ENCODE measurements around the gene MCU. TPM values are rescaled to one million over a fixed set of nuclear protein-coding genes. Genes with fewer than 3 reads are reported as not detected.

Gene MCU
- polyA plus RNA-seq, 1 donor from 2014 or later = 22.9 TPM

DNA sequence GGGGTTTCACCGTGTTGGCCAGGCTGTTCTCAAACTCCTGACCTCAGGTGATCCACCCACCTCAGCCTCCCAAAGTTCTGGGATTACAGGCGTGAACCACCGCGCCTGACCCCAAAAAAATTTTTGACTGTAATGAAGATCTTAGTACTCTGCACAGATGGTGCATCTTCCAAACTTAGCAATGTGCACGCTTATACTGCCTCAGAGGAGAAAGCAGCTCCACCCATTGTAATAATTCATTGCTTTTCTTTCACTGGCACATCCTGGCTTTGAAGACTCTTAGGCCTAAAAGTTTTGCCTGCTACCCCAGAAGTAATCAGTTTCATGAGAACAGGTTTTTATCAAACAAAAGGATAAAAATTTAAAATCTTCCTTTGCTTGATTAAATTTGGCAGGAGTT lies 149.5 kb downstream of the MCU start:
- Histone ChIP-seq H3K9me3 (ENCODE audit: low read length) (no peaks in the 10 kb centered on the region), H3K4me2 (ENCODE audit: low read length) (no peak overlapping the region), H3F3A (ENCODE audit: insufficient read depth, low read length, poor library complexity, severe bottlenecking) (no peaks in the 10 kb centered on the region)

DNA sequence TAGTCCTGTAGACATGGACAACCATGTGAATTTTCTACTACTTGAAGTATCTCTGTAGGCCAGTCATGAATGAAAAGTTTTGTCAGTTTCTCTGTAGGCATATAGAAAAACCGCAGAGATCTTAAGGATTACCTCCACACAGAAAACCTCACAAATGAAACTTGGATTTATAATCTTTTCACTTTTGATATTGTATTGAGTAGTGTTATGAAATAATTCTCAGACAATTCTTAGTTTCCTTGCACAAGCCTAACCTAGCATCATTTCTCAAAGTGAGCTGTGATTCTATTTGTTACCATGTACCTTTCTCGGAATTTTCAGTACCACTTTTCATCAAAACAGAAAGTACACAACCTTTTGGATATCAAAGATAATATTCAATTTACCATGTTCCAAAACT lies 150.2 kb downstream of the MCU start:
- H2AFZ ChIP-seq (ENCODE audit: low read depth, low read length) = no peak overlapping the region
- H3K4me3 ChIP-seq (ENCODE audit: low read length) = no peak overlapping the region
- no peaks in the 10 kb centered on the region for H3F3A ChIP-seq (ENCODE audit: insufficient read depth, low read length, poor library complexity, severe bottlenecking)
- H3K9me2 ChIP-seq (ENCODE audit: insufficient read depth, low read length) = no peaks in the 10 kb centered on the region
- no peak overlapping the region for H3K4me2 ChIP-seq (ENCODE audit: low read length)
- H3K79me2 ChIP-seq (replicated peaks; ENCODE audit: insufficient read depth, low read length) = no peaks in the 10 kb centered on the region
- H3K27me3 ChIP-seq (ENCODE audit: insufficient read depth, low read depth, low read length) = no peaks in the 10 kb centered on the region
- H3K9ac ChIP-seq (ENCODE audit: low read length) = no peak overlapping the region
- H3K27ac ChIP-seq (ENCODE audit: low read length) = no peak overlapping the region
- no peaks in the 10 kb centered on the region for H3K9me3 ChIP-seq (ENCODE audit: low read length)
- H3K36me3 ChIP-seq (ENCODE audit: insufficient read depth, low read length) = no peaks in the 10 kb centered on the region
- H4K20me1 ChIP-seq (ENCODE audit: insufficient read depth) = no peaks in the 10 kb centered on the region
- TF ChIP-seq, protein P1, sequence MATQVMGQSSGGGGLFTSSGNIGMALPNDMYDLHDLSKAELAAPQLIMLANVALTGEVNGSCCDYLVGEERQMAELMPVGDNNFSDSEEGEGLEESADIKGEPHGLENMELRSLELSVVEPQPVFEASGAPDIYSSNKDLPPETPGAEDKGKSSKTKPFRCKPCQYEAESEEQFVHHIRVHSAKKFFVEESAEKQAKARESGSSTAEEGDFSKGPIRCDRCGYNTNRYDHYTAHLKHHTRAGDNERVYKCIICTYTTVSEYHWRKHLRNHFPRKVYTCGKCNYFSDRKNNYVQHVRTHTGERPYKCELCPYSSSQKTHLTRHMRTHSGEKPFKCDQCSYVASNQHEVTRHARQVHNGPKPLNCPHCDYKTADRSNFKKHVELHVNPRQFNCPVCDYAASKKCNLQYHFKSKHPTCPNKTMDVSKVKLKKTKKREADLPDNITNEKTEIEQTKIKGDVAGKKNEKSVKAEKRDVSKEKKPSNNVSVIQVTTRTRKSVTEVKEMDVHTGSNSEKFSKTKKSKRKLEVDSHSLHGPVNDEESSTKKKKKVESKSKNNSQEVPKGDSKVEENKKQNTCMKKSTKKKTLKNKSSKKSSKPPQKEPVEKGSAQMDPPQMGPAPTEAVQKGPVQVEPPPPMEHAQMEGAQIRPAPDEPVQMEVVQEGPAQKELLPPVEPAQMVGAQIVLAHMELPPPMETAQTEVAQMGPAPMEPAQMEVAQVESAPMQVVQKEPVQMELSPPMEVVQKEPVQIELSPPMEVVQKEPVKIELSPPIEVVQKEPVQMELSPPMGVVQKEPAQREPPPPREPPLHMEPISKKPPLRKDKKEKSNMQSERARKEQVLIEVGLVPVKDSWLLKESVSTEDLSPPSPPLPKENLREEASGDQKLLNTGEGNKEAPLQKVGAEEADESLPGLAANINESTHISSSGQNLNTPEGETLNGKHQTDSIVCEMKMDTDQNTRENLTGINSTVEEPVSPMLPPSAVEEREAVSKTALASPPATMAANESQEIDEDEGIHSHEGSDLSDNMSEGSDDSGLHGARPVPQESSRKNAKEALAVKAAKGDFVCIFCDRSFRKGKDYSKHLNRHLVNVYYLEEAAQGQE (IDR thresholded peaks at IDR 0.05; ENCODE audit: borderline replicate concordance) = no peak
- TF ChIP-seq, protein P2, sequence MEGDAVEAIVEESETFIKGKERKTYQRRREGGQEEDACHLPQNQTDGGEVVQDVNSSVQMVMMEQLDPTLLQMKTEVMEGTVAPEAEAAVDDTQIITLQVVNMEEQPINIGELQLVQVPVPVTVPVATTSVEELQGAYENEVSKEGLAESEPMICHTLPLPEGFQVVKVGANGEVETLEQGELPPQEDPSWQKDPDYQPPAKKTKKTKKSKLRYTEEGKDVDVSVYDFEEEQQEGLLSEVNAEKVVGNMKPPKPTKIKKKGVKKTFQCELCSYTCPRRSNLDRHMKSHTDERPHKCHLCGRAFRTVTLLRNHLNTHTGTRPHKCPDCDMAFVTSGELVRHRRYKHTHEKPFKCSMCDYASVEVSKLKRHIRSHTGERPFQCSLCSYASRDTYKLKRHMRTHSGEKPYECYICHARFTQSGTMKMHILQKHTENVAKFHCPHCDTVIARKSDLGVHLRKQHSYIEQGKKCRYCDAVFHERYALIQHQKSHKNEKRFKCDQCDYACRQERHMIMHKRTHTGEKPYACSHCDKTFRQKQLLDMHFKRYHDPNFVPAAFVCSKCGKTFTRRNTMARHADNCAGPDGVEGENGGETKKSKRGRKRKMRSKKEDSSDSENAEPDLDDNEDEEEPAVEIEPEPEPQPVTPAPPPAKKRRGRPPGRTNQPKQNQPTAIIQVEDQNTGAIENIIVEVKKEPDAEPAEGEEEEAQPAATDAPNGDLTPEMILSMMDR (IDR thresholded peaks at IDR 0.05; ENCODE audit: poor library complexity, severe bottlenecking) = no peak
- TF ChIP-seq TAF1 (IDR thresholded peaks at IDR 0.05; ENCODE audit: low read depth) (no peak), POLR2AphosphoS5 (IDR thresholded peaks at IDR 0.05) (no peak), MXI1 (conservative IDR thresholded peaks at IDR 0.05; ENCODE audit: poor library complexity, severe bottlenecking) (no peak), EP300 (conservative IDR thresholded peaks at IDR 0.05; ENCODE audit: poor library complexity, severe bottlenecking) (no peak)

More for the DNA sequence above, 149.5 kb downstream of the MCU start:
- no peak overlapping the region for H2AFZ ChIP-seq (ENCODE audit: low read depth, low read length)
- no peak overlapping the region for H3K27ac ChIP-seq (ENCODE audit: low read length)
- no peaks in the 10 kb centered on the region for H3K79me2 ChIP-seq (replicated peaks; ENCODE audit: insufficient read depth, low read length)
- no peaks in the 10 kb centered on the region for H3K27me3 ChIP-seq (ENCODE audit: insufficient read depth, low read depth, low read length)
- H4K20me1 ChIP-seq (ENCODE audit: insufficient read depth) = no peaks in the 10 kb centered on the region
- TF ChIP-seq, protein P1 (IDR thresholded peaks at IDR 0.05; ENCODE audit: borderline replicate concordance) = no peak
- TF ChIP-seq EZH2 (IDR thresholded peaks at IDR 0.05; ENCODE audit: borderline replicate concordance, insufficient read depth, low read length, poor library complexity, severe bottlenecking) (no peak), EP300 (conservative IDR thresholded peaks at IDR 0.05; ENCODE audit: poor library complexity, severe bottlenecking) (no peak), POLR2AphosphoS5 (IDR thresholded peaks at IDR 0.05) (no peak), RAD21 (conservative IDR thresholded peaks at IDR 0.05) (no peak), SMC3 (conservative IDR thresholded peaks at IDR 0.05; ENCODE audit: poor library complexity) (no peak), TAF1 (IDR thresholded peaks at IDR 0.05; ENCODE audit: low read depth) (no peak), MXI1 (conservative IDR thresholded peaks at IDR 0.05; ENCODE audit: poor library complexity, severe bottlenecking) (no peak)
- TF ChIP-seq, protein P2 (IDR thresholded peaks at IDR 0.05; ENCODE audit: poor library complexity, severe bottlenecking) = no peak
- no peaks in the 10 kb centered on the region for H3K9me2 ChIP-seq (ENCODE audit: insufficient read depth, low read length)
- no peak overlapping the region for H3K4me3 ChIP-seq (ENCODE audit: low read length)
- no peak overlapping the region for H3K9ac ChIP-seq (ENCODE audit: low read length)
- H3K36me3 ChIP-seq (ENCODE audit: insufficient read depth, low read length) = no peaks in the 10 kb centered on the region

Data from neural cell (in vitro differentiated cells).